Endothelial cell of umbilical vein (primary cell): ENCODE measurements around the gene SHCBP1L.

Experiments
- EZH2 ChIP-seq: IDR thresholded peaks from 2 replicates; pipeline ENCODE4 v1.6.1; 2012; ENCODE audit warnings: borderline replicate concordance, low read depth, mild to moderate bottlenecking, moderate library complexity, low read length, inconsistent platforms; ENCODE audit not compliant: severe bottlenecking
- FOS ChIP-seq: IDR thresholded peaks from 2 replicates; pipeline ENCODE4 v1.6.1; 2011; ENCODE audit warnings: mild to moderate bottlenecking, low read length, moderate library complexity, borderline replicate concordance; ENCODE audit not compliant: insufficient read depth
- GATA2 ChIP-seq: IDR thresholded peaks from 2 replicates; pipeline ENCODE4 v1.7.0; 2011; ENCODE audit warnings: low read depth, mild to moderate bottlenecking, moderate library complexity, mixed read lengths, low read length; ENCODE audit not compliant: insufficient read length, insufficient read depth
- POLR2A ChIP-seq: IDR thresholded peaks from 2 replicates; pipeline ENCODE4 v1.6.1; 2012; ENCODE audit warnings: low read depth, mild to moderate bottlenecking, control low read depth, low read length
- POLR2AphosphoS5 ChIP-seq: IDR thresholded peaks from 2 replicates; pipeline ENCODE4 v1.6.1; 2012; ENCODE audit warnings: low read depth, mild to moderate bottlenecking, control low read depth, low read length, moderate library complexity; ENCODE audit not compliant: insufficient read depth
- TF ChIP-seq, protein P1 (sequence below), 2 donors: IDR thresholded peaks; 1 replicate in 1 of 2; 2 replicates in 1 of 2; pipeline ENCODE4 v1.5.1; 2011; ENCODE audit warnings: low read length in 2 of 2, mild to moderate bottlenecking in 2 of 2, moderate library complexity in 2 of 2, control low read depth in 1 of 2, inconsistent platforms in 1 of 2, low read depth in 1 of 2; ENCODE audit not compliant: insufficient read depth in 1 of 2; ENCODE audit errors: extremely low read depth in 1 of 2
- TF ChIP-seq, protein P2 (sequence below): IDR thresholded peaks from 2 replicates; pipeline ENCODE4 v1.6.1; 2011; ENCODE audit not compliant: insufficient read depth, insufficient read length

DNA sequence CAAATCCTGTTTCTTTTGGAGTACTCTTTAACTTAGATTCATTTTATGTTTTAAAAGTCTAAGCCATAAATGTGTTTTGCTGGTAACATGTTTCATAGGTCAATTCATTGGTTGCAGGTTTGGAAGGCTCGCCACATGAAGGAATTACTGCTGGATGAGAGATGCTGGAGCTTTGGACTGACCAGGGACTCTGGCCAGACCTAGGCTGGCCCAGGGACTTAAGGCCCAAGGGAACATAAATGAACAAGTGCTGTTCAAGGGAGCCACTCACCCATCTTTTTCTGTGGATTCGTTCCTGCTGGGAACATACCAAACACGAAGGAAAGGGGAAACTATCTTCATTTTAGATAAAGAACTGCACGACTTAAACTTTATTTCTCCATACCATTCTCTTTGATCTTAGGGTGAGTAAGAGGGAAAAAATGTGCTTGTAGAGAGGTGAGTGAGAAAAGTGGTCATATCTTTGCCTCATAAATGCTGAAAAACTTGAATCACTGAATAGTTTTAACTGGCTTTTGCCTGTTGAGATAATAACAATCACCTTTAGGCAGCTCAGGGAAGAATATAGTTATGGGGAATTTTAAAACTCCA is 15.3 kb upstream of the SHCBP1L start:
- TF ChIP-seq, protein P1, sequence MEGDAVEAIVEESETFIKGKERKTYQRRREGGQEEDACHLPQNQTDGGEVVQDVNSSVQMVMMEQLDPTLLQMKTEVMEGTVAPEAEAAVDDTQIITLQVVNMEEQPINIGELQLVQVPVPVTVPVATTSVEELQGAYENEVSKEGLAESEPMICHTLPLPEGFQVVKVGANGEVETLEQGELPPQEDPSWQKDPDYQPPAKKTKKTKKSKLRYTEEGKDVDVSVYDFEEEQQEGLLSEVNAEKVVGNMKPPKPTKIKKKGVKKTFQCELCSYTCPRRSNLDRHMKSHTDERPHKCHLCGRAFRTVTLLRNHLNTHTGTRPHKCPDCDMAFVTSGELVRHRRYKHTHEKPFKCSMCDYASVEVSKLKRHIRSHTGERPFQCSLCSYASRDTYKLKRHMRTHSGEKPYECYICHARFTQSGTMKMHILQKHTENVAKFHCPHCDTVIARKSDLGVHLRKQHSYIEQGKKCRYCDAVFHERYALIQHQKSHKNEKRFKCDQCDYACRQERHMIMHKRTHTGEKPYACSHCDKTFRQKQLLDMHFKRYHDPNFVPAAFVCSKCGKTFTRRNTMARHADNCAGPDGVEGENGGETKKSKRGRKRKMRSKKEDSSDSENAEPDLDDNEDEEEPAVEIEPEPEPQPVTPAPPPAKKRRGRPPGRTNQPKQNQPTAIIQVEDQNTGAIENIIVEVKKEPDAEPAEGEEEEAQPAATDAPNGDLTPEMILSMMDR (IDR thresholded peaks at IDR 0.05; ENCODE audit: extremely low read depth in 1 of 2, insufficient read depth in 1 of 2, low read depth in 1 of 2, low read length in 2 of 2), result no peak
- no peak for TF ChIP-seq POLR2A
- TF ChIP-seq POLR2AphosphoS5, result no peak
- TF ChIP-seq EZH2, result no peak
- TF ChIP-seq FOS, result no peak
- TF ChIP-seq GATA2, result no peak
- TF ChIP-seq, protein P2, sequence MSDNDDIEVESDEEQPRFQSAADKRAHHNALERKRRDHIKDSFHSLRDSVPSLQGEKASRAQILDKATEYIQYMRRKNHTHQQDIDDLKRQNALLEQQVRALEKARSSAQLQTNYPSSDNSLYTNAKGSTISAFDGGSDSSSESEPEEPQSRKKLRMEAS, result no peak
